Measurements from ENCODE around the gene TRIM47. TPM values are rescaled to one million over a fixed set of nuclear protein-coding genes. Genes with fewer than 3 reads are reported as not detected.
A peak's percentile ranks its signal among the peaks of the same experiment; 100 is the strongest.

Gene TRIM47
- total RNA-seq, 4 donors from 2014 or later: 21.0 to 146 (median 40.8) TPM

DNA sequence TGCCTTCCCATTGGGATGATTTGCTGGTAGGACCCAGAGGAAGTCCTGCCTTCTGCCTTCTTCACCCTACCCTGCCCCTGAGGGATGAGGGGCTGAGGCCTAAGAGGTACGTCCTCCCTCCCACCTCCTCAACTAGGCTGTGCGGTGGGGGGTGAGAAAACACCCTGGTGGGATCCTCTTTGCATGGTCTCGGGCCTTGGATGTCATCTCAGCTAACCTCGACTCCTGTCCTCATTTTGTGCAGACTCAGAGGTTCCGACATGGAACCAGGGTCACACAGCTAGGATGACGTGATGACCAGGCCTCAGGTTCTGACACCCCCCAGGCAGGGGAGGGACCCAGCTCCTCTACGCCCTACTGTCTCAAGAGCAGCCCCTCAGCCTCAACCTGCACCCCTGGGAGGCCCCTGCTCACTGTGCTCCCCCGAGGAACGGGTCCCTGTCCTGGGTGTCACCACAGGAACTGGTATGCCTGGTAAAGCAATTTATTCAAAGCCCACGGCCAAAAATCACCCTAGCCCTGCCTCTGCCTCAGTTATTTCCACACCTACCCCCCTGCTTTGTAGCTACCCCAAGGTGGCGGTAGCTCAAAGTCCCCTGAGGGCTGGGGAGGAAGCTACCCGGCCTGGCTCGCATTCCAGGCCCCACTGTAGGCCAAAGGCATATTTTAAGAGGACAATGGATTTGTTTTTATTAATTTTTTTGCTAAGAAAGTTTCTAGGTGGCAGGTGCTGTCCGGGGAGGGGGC lies 51.6 kb downstream of the TRIM47 start:
- TF ChIP-seq POLR2A (IDR thresholded peaks at IDR 0.05): no peak
- no peak for TF ChIP-seq POLR2AphosphoS5 (IDR thresholded peaks at IDR 0.05)
- TF ChIP-seq EP300 (IDR thresholded peaks at IDR 0.05): no peak
- TF ChIP-seq, protein P1, sequence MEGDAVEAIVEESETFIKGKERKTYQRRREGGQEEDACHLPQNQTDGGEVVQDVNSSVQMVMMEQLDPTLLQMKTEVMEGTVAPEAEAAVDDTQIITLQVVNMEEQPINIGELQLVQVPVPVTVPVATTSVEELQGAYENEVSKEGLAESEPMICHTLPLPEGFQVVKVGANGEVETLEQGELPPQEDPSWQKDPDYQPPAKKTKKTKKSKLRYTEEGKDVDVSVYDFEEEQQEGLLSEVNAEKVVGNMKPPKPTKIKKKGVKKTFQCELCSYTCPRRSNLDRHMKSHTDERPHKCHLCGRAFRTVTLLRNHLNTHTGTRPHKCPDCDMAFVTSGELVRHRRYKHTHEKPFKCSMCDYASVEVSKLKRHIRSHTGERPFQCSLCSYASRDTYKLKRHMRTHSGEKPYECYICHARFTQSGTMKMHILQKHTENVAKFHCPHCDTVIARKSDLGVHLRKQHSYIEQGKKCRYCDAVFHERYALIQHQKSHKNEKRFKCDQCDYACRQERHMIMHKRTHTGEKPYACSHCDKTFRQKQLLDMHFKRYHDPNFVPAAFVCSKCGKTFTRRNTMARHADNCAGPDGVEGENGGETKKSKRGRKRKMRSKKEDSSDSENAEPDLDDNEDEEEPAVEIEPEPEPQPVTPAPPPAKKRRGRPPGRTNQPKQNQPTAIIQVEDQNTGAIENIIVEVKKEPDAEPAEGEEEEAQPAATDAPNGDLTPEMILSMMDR (IDR thresholded peaks at IDR 0.05): no peak

DNA sequence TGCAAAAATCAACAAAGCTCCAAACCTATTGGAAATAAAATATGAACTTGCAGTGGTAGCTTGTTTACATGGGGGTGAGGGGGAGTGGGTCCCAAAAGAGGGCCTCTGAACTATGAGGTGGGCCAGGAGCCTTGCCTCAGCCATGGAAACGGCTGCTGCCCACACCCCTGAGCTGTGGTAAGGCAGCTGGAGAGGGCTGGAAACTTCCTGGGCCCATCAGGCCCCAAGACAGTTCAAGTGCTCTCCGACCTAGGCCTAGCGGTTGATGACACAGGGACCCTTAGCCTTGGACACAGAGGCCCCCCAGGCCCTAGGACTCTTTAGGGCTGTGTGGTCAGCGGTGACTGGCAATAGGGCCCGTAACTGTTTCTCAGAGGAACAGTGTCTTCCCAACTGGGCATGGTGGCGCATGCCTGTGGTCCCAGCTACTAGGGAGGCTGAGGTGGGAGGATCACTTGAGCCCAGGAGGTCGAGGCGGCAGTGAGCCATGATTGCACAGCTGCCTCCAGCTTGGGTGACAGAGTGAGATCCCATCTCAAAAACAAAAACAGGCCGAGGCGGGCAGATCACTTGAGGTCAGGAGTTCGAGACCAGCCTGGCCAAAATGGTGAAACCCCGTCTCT lies 52.5 kb downstream of the TRIM47 start:
- peak overlapping the region in 2 of 4 donors; percentile 78 to 84 for H3K27ac ChIP-seq

More for the DNA sequence above, 51.6 kb downstream of the TRIM47 start:
- Histone ChIP-seq H3K27ac (peak overlapping the region; percentile 26 to 85 (median 81)), H3K9me3 (no peaks in the 10 kb centered on the region), H3K27me3 (no peaks in the 10 kb centered on the region), H3K4me1 (peaks cover 0 to 53% (median 15%) of the 10 kb centered on the region in 3 donors), H3K36me3 (peaks cover 0 to 70% of the 10 kb centered on the region in 2 donors), H3K4me3 (no peak overlapping the region)
- peak; percentile 6 for ATAC-seq
- WGBS, 2 donors (ENCODE audit: low coverage in 1 of 2): 45 to 63% methylated on average over 4 to 7 of the region's 14 CpGs

DNA sequence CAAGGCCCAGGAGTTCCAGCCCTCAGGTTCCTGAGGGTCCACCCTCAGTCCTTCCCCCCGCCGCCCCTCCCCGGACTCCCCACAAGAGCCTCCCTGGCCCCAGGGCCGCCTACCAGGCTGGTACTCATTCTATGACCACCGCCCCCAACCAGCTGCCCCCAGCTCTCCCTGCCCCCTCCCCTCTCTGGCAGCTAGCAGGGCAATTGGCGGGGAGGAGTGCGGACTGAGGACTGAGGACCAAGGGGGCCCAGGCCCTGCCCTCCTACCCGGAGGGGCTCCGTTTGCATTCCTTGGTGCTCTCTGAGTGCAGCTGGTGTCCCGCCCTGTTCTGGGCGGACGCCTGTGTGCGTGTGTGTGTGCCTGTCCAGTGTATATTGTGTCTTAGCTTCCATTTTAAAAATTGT lies 53.2 kb downstream of the TRIM47 start:
- Histone ChIP-seq H3K36me3 (peaks cover 0 to 72% of the 10 kb centered on the region in 2 donors), H3K27me3 (no peaks in the 10 kb centered on the region), H3K4me1 (peaks cover 0 to 53% (median 15%) of the 10 kb centered on the region in 3 donors), H3K27ac (peak overlapping the region in 3 of 4 donors; percentile 51 to 78 (median 67)), H3K4me3 (no peak overlapping the region), H3K9me3 (no peaks in the 10 kb centered on the region)
- no CpG with 5 or more reads among the region's 13 CpGs for WGBS, 2 donors (ENCODE audit: low coverage in 1 of 2)
- TF ChIP-seq, protein P1 (IDR thresholded peaks at IDR 0.05): no peak
- no peak for TF ChIP-seq POLR2A (IDR thresholded peaks at IDR 0.05)
- TF ChIP-seq EP300 (IDR thresholded peaks at IDR 0.05): no peak
- TF ChIP-seq POLR2AphosphoS5 (IDR thresholded peaks at IDR 0.05): no peak
- ATAC-seq: no peak

More for the DNA sequence above, 52.5 kb downstream of the TRIM47 start:
- H3K4me3 ChIP-seq: no peak overlapping the region
- TF ChIP-seq POLR2A (IDR thresholded peaks at IDR 0.05): no peak
- no peak for TF ChIP-seq POLR2AphosphoS5 (IDR thresholded peaks at IDR 0.05)
- TF ChIP-seq EP300 (IDR thresholded peaks at IDR 0.05): no peak
- TF ChIP-seq, protein P1 (IDR thresholded peaks at IDR 0.05): no peak
- H3K4me1 ChIP-seq: peaks cover 0 to 53% (median 15%) of the 10 kb centered on the region in 3 donors
- no peaks in the 10 kb centered on the region for H3K27me3 ChIP-seq
- peaks cover 0 to 72% of the 10 kb centered on the region in 2 donors for H3K36me3 ChIP-seq
- no CpG with 5 or more reads among the region's 12 CpGs for WGBS, 2 donors (ENCODE audit: low coverage in 1 of 2)
- no peaks in the 10 kb centered on the region for H3K9me3 ChIP-seq
- no peak for ATAC-seq

- Histone ChIP-seq H3K36me3 (peaks cover 0 to 72% of the 10 kb centered on the region in 2 donors), H3K27me3 (no peaks in the 10 kb centered on the region), H3K4me1 (peaks cover 0 to 53% (median 15%) of the 10 kb centered on the region in 3 donors), H3K27ac (peak overlapping the region in 3 of 4 donors; percentile 51 to 78 (median 67)), H3K9me3 (no peaks in the 10 kb centered on the region), H3K4me3 (no peak overlapping the region)
- TF ChIP-seq POLR2AphosphoS5 (IDR thresholded peaks at IDR 0.05): no peak
- TF ChIP-seq, protein P1 (IDR thresholded peaks at IDR 0.05): no peak
- no peak for TF ChIP-seq EP300 (IDR thresholded peaks at IDR 0.05)
- TF ChIP-seq POLR2A (IDR thresholded peaks at IDR 0.05): no peak
- no CpG with 5 or more reads among the region's 2 CpGs for WGBS, 2 donors (ENCODE audit: low coverage in 1 of 2)
- ATAC-seq: no peak
These were observed 53.7 kb downstream of the TRIM47 start for GRCh38 chr17:75824666-75825065.

Other genes with a start within 250 kb of the TRIM47 start
- gene SMIM5, start 245.1 kb downstream of the TRIM47 start, total RNA-seq: 1 to 10 TPM; 3.8 to 6.8 (median 5.0) TPM
- gene RECQL5, start 211.4 kb downstream of the TRIM47 start, total RNA-seq: 10 to 100 TPM in 3 of 4 donors, 1 to 10 TPM in 1; 6.4 to 15.1 (median 13.6) TPM
- gene SAP30BP, start 211.2 kb downstream of the TRIM47 start, total RNA-seq: 10 to 100 TPM; 68.2 to 87.2 (median 77.2) TPM
- 10 to 100 TPM; 31.1 to 66.3 (median 41.8) TPM for gene ITGB4, start 157.1 kb downstream of the TRIM47 start, total RNA-seq
- 10 to 100 TPM; 13.7 to 23.2 (median 20.4) TPM for gene GALK1, start 113.4 kb downstream of the TRIM47 start, total RNA-seq
- gene UNK, start 93.8 kb downstream of the TRIM47 start, total RNA-seq: 10 to 100 TPM in 3 of 4 donors, 1 to 10 TPM in 1; 9.8 to 41.6 (median 21.0) TPM
- gene UNC13D, start 34.2 kb downstream of the TRIM47 start, total RNA-seq: 10 to 100 TPM in 1 of 4 donors, 1 to 10 TPM in 3; 2.6 to 10.8 (median 5.6) TPM
- 10 to 100 TPM; 50.0 to 83.9 (median 57.6) TPM for gene WBP2, start 23.2 kb downstream of the TRIM47 start, total RNA-seq
- 10 to 100 TPM; 18.7 to 34.4 (median 31.2) TPM for gene TRIM65, start 18.4 kb upstream of the TRIM47 start, total RNA-seq
- 10 to 100 TPM; 18.4 to 69.6 (median 44.3) TPM for gene MRPL38, start 26.3 kb upstream of the TRIM47 start, total RNA-seq
- 10 to 100 TPM in 1 of 4 donors, 1 to 10 TPM in 3; 4.6 to 20.2 (median 7.7) TPM for gene FBF1, start 62.5 kb upstream of the TRIM47 start, total RNA-seq
- 10 to 100 TPM; 45.9 to 63.4 (median 54.2) TPM for gene ACOX1, start 100.6 kb upstream of the TRIM47 start, total RNA-seq
- gene TEN1, start 100.7 kb upstream of the TRIM47 start, total RNA-seq: 10 to 100 TPM in 1 of 4 donors, 1 to 10 TPM in 3; 6.7 to 12.8 (median 7.9) TPM
- 1 to 10 TPM in 3 of 4 donors, not detected in 1; 1.2 to 5.6 (median 2.3) TPM for gene CDK3, start 122.3 kb upstream of the TRIM47 start, total RNA-seq
- 1 to 10 TPM; 1.3 to 6.1 (median 3.1) TPM for gene EVPL, start 148.7 kb upstream of the TRIM47 start, total RNA-seq
- 10 to 100 TPM; 43.0 to 63.8 (median 48.7) TPM for gene SRP68, start 193.9 kb upstream of the TRIM47 start, total RNA-seq
- not detected for gene GALR2, start 196.2 kb upstream of the TRIM47 start, total RNA-seq
- gene ZACN, start 200.6 kb upstream of the TRIM47 start, total RNA-seq: not detected
- gene EXOC7, start 225.2 kb upstream of the TRIM47 start, total RNA-seq: 100 to 1,000 TPM in 1 of 4 donors, 10 to 100 TPM in 3; 69.3 to 107 (median 83.9) TPM